HepG2 (cell line): ENCODE data around the gene VSIR.

Experiments used
- ZNF558 ChIP-seq: sonication (generic); formaldehyde crosslinking; IDR thresholded peaks from 2 replicates; pipeline ENCODE4 v1.9.0; 2022; ENCODE audit warnings: mild to moderate bottlenecking, missing genetic modification reagents, borderline replicate concordance
- TF ChIP-seq, protein P1 (sequence below): fragments of 450-650 bp; IDR thresholded peaks from 2 replicates; pipeline ENCODE4 v1.6.1; 2017

DNA sequence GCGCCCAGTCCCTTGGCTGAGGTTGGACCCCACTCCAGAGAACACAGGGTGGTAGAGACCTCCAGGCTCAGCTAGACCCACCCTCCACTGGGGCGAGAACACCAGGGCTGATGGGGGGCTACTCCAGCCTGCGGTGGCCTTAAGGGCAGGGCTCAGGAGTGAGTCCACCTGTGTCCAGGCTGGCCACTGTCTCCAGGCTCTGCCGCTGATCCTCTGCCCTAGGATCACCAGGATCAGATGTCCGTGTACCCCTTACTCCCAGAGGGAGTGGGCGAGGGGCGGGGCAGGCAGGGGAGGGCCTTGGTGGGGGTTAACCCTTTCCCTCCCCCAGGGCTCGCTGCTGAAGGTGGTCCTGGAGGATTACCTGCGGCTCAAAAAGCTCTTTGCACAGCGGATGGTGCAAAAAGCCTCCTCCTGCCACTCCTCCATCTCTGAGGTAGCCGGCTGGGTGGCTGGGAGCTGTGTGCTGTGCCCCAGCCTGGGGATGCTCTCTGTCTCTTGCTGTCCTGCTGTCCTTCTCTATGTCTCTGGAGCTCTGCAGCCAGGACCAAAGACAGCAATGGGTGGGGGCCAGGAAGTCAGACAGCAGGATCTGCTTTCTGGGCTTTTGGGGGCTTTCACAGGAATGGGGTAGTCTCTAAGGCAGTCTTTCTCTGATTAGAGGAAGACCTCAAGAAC lies 39.7 kb upstream of the VSIR start:
- TF ChIP-seq, protein P1, sequence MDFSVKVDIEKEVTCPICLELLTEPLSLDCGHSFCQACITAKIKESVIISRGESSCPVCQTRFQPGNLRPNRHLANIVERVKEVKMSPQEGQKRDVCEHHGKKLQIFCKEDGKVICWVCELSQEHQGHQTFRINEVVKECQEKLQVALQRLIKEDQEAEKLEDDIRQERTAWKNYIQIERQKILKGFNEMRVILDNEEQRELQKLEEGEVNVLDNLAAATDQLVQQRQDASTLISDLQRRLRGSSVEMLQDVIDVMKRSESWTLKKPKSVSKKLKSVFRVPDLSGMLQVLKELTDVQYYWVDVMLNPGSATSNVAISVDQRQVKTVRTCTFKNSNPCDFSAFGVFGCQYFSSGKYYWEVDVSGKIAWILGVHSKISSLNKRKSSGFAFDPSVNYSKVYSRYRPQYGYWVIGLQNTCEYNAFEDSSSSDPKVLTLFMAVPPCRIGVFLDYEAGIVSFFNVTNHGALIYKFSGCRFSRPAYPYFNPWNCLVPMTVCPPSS, result no peak
- TF ChIP-seq ZNF558 (CRISPR knock-in tag), result no peak
